ENCODE data around the gene ATL3. TPM values are rescaled to one million over a fixed set of nuclear protein-coding genes. Genes with fewer than 3 reads are reported as not detected.

Gene ATL3
- total RNA-seq, 1 experiment from 2014 or later, result 32.3 TPM

DNA sequence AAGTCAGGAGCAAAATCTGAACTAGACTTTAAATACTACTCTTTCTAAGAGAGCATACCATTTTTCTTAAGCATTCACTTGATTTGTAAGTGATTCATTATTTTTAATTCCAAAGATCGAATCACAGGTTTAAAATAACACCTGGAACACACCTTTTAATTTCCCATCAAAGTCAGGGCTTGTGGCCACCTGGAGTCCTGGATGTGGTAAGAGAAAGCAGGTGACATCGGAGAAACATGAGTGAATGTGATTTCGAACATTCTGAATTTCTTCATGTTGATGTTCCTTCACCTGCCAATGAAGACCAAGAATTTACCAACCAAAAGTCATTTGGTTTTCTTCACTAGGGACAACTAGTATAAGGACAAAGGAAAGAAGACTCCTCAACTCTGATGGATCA, 28.0 kb downstream of the ATL3 start:
- no peak for ATAC-seq
- H3K79me2 ChIP-seq (ENCODE audit: insufficient read depth, low read length), result no peaks in the 10 kb centered on the region
- no peak for DNase-seq (ENCODE audit: low read depth, low spot score)
- no peak overlapping the region for H3K9ac ChIP-seq (ENCODE audit: low read length)
- H3K4me1 ChIP-seq (ENCODE audit: control insufficient read depth in 1 of 2, insufficient read depth in 2 of 2, low read length in 2 of 2), result no peaks in the 10 kb centered on the region
- no peak for TF ChIP-seq ZFX (IDR thresholded peaks at IDR 0.05)
- no peak for TF ChIP-seq SIN3A (IDR thresholded peaks at IDR 0.05; ENCODE audit: low read depth)
- TF ChIP-seq, protein P1, sequence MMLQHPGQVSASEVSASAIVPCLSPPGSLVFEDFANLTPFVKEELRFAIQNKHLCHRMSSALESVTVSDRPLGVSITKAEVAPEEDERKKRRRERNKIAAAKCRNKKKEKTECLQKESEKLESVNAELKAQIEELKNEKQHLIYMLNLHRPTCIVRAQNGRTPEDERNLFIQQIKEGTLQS (IDR thresholded peaks at IDR 0.05), result no peak
- TF ChIP-seq, protein P2, sequence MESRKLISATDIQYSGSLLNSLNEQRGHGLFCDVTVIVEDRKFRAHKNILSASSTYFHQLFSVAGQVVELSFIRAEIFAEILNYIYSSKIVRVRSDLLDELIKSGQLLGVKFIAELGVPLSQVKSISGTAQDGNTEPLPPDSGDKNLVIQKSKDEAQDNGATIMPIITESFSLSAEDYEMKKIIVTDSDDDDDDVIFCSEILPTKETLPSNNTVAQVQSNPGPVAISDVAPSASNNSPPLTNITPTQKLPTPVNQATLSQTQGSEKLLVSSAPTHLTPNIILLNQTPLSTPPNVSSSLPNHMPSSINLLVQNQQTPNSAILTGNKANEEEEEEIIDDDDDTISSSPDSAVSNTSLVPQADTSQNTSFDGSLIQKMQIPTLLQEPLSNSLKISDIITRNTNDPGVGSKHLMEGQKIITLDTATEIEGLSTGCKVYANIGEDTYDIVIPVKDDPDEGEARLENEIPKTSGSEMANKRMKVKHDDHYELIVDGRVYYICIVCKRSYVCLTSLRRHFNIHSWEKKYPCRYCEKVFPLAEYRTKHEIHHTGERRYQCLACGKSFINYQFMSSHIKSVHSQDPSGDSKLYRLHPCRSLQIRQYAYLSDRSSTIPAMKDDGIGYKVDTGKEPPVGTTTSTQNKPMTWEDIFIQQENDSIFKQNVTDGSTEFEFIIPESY (IDR thresholded peaks at IDR 0.05; ENCODE audit: extremely low read depth, insufficient replicate concordance, low read length), result no peak
- TF ChIP-seq, protein P3, sequence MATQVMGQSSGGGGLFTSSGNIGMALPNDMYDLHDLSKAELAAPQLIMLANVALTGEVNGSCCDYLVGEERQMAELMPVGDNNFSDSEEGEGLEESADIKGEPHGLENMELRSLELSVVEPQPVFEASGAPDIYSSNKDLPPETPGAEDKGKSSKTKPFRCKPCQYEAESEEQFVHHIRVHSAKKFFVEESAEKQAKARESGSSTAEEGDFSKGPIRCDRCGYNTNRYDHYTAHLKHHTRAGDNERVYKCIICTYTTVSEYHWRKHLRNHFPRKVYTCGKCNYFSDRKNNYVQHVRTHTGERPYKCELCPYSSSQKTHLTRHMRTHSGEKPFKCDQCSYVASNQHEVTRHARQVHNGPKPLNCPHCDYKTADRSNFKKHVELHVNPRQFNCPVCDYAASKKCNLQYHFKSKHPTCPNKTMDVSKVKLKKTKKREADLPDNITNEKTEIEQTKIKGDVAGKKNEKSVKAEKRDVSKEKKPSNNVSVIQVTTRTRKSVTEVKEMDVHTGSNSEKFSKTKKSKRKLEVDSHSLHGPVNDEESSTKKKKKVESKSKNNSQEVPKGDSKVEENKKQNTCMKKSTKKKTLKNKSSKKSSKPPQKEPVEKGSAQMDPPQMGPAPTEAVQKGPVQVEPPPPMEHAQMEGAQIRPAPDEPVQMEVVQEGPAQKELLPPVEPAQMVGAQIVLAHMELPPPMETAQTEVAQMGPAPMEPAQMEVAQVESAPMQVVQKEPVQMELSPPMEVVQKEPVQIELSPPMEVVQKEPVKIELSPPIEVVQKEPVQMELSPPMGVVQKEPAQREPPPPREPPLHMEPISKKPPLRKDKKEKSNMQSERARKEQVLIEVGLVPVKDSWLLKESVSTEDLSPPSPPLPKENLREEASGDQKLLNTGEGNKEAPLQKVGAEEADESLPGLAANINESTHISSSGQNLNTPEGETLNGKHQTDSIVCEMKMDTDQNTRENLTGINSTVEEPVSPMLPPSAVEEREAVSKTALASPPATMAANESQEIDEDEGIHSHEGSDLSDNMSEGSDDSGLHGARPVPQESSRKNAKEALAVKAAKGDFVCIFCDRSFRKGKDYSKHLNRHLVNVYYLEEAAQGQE (IDR thresholded peaks at IDR 0.05; ENCODE audit: low read depth), result no peak
- no peak for TF ChIP-seq FOSL1 (IDR thresholded peaks at IDR 0.05; ENCODE audit: low read depth)
- TF ChIP-seq YY1 (IDR thresholded peaks at IDR 0.05; ENCODE audit: extremely low read depth, insufficient replicate concordance, low read depth, low read length), result no peak
- TF ChIP-seq CEBPB (IDR thresholded peaks at IDR 0.05; ENCODE audit: low read depth), result no peak
- no peak for TF ChIP-seq RAD21 (IDR thresholded peaks at IDR 0.05; ENCODE audit: low read depth)
- TF ChIP-seq SP1 (IDR thresholded peaks at IDR 0.05; ENCODE audit: low read depth), result no peak
- TF ChIP-seq POLR2AphosphoS5 (IDR thresholded peaks at IDR 0.05; ENCODE audit: low read depth, low read length), result no peak
- TF ChIP-seq EZH2phosphoT487 (IDR thresholded peaks at IDR 0.05; ENCODE audit: borderline replicate concordance), result no peak
- TF ChIP-seq, protein P4, sequence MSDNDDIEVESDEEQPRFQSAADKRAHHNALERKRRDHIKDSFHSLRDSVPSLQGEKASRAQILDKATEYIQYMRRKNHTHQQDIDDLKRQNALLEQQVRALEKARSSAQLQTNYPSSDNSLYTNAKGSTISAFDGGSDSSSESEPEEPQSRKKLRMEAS (IDR thresholded peaks at IDR 0.05), result no peak
- no peak for TF ChIP-seq EGR1 (IDR thresholded peaks at IDR 0.05; ENCODE audit: low read depth)
- TF ChIP-seq ELF1 (IDR thresholded peaks at IDR 0.05; ENCODE audit: borderline replicate concordance, low read depth), result no peak
- no peak for TF ChIP-seq SRF (IDR thresholded peaks at IDR 0.05; ENCODE audit: low read depth)
- TF ChIP-seq TCF7L2 (IDR thresholded peaks at IDR 0.05; ENCODE audit: borderline replicate concordance, extremely low read depth, insufficient read depth, insufficient read length), result no peak
- ChIA-PET POLR2A (no interaction called here), CTCF (interaction anchor here (0.7 to 1.0 kb wide), 2 partner anchors 37 to 164 kb away, joined by 3 to 4 read pairs; no protein-coding TSS in a partner anchor), RAD21 (ENCODE audit: low non-redundant PET in 1 of 2, low total read pairs in 2 of 2, uncharacterized antibody in 2 of 2, unreplicated experiment in 2 of 2) (no interaction called here)
- intact Hi-C loops (cut with micrococcal nuclease), result no loop called here
- no peak overlapping the region for H3K27ac ChIP-seq (ENCODE audit: low read depth, low read length)
- no peaks in the 10 kb centered on the region for H3K27me3 ChIP-seq (ENCODE audit: insufficient read depth, low read length)
- H3K9me2 ChIP-seq (ENCODE audit: insufficient read depth), result no peaks in the 10 kb centered on the region
- no peaks in the 10 kb centered on the region for H3K9me3 ChIP-seq (ENCODE audit: control insufficient read depth in 1 of 2, insufficient read depth in 1 of 2, low read depth in 1 of 2, low read length in 2 of 2)
- H4K20me1 ChIP-seq (ENCODE audit: insufficient read depth), result no peaks in the 10 kb centered on the region
- peaks cover 0 to 13% of the 10 kb centered on the region in 2 experiments; a peak in 1 of 4 replicates for H3K36me3 ChIP-seq (ENCODE audit: control insufficient read depth in 1 of 2, insufficient read depth in 2 of 2, low read length in 2 of 2)
- H2AFZ ChIP-seq (ENCODE audit: low read depth, low read length, poor library complexity, severe bottlenecking), result no peak overlapping the region
- BruUV-seq (replicated peaks), result no TSS peak
- H3K4me2 ChIP-seq (ENCODE audit: low read length), result no peak overlapping the region
- H3K4me3 ChIP-seq (replicated peaks in 1 of 2; ENCODE audit: low read depth in 1 of 2, low read length in 2 of 2), result no peak overlapping the region
